BJ (cell line): ENCODE results near the gene TSPAN4. TPM values are rescaled to one million over a fixed set of nuclear protein-coding genes. Genes with fewer than 3 reads are reported as not detected.

ENCODE experiments used
- CTCF ChIA-PET: fragments of 350-600 bp; formaldehyde crosslinking; extraction: SDS; loops from one replicate; lab custom pipeline; 2021; ENCODE audit warnings: antibody characterized with exemption, inconsistent platforms; lab: Yijun Ruan, JAX
- POLR2A ChIA-PET: fragments of 300-600 bp; sonication (Branson Sonifier 250); formaldehyde crosslinking; extraction: SDS; loops from one replicate; lab custom pipeline; 2021; ENCODE audit warnings: antibody characterized with exemption; lab: Charles Lee
- DNase-seq: peaks from one replicate; pipeline ENCODE4 v3.0.0-alpha.2; 2011; ENCODE audit warnings: low read depth
- H3K27me3 ChIP-seq: 2 replicates; pipeline ENCODE4 v1.6.0; 2011; ENCODE audit warnings: low read length; ENCODE audit not compliant: control insufficient read depth, insufficient read depth
- H3K36me3 ChIP-seq: 2 replicates; pipeline ENCODE4 v1.5.1; 2011; ENCODE audit warnings: low read length; ENCODE audit not compliant: control insufficient read depth, insufficient read depth
- H3K4me3 ChIP-seq: 2 replicates; pipeline ENCODE4 v1.5.1; 2011; ENCODE audit warnings: low read depth, mild to moderate bottlenecking, control low read depth, low read length
- polyA plus RNA-seq: library from polyadenylated mRNA; depleted of rRNA; stranded (reverse); fragments of >200 nt; gene quantifications from 2 replicates; pipeline ENCODE4 v1.2.3, GENCODE V29; 2011
- TF ChIP-seq, protein P1 (sequence below): IDR thresholded peaks from 2 replicates; pipeline ENCODE4 v1.5.1; 2011; ENCODE audit warnings: low read depth, mild to moderate bottlenecking, control low read depth, inconsistent platforms, low read length, moderate library complexity; ENCODE audit not compliant: insufficient read depth

TSPAN4 gene
- polyA plus RNA-seq, 1 experiment = 295 TPM

DNA sequence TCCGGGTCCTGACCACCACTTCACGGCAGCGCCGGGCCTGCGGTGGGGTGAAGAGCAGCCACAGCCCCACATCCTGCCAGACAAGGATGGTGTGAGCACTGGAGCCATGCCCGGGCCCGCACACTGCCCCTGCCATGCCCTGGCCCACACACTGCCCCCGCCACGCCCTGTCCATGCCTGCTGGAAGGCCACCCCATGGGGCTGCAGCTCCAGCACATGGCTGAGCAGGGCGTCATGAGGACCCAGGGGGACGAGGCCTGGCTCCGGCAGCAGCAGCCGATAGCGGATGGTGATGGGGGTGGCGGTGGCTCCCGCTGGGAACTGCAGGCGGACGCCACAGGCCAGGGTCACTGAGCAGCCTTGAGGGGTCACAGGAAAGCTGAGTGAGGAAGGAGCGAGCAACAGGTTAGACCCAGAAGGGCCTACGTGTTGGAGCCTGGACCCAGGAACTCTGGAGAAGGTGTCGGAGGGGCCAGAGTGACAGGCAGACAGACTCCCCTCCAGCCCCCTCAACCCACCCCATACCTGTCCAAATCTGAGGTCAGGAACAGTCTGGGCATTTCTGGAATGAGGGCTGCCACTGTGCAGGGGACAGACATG, 40.5 kb upstream of the TSPAN4 start:
- ChIA-PET POLR2A (no interaction called here), CTCF (interaction anchor here (0.6 kb wide), 1 partner anchor 234 kb away, joined by 3 read pairs; no protein-coding TSS in a partner anchor)
- TF ChIP-seq, protein P1, sequence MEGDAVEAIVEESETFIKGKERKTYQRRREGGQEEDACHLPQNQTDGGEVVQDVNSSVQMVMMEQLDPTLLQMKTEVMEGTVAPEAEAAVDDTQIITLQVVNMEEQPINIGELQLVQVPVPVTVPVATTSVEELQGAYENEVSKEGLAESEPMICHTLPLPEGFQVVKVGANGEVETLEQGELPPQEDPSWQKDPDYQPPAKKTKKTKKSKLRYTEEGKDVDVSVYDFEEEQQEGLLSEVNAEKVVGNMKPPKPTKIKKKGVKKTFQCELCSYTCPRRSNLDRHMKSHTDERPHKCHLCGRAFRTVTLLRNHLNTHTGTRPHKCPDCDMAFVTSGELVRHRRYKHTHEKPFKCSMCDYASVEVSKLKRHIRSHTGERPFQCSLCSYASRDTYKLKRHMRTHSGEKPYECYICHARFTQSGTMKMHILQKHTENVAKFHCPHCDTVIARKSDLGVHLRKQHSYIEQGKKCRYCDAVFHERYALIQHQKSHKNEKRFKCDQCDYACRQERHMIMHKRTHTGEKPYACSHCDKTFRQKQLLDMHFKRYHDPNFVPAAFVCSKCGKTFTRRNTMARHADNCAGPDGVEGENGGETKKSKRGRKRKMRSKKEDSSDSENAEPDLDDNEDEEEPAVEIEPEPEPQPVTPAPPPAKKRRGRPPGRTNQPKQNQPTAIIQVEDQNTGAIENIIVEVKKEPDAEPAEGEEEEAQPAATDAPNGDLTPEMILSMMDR = no peak
- Histone ChIP-seq H3K36me3 (peaks cover 25% of the 10 kb centered on the region), H3K4me3 (no peak overlapping the region), H3K27me3 (no peaks in the 10 kb centered on the region)
- DNase-seq = no peak

DNA sequence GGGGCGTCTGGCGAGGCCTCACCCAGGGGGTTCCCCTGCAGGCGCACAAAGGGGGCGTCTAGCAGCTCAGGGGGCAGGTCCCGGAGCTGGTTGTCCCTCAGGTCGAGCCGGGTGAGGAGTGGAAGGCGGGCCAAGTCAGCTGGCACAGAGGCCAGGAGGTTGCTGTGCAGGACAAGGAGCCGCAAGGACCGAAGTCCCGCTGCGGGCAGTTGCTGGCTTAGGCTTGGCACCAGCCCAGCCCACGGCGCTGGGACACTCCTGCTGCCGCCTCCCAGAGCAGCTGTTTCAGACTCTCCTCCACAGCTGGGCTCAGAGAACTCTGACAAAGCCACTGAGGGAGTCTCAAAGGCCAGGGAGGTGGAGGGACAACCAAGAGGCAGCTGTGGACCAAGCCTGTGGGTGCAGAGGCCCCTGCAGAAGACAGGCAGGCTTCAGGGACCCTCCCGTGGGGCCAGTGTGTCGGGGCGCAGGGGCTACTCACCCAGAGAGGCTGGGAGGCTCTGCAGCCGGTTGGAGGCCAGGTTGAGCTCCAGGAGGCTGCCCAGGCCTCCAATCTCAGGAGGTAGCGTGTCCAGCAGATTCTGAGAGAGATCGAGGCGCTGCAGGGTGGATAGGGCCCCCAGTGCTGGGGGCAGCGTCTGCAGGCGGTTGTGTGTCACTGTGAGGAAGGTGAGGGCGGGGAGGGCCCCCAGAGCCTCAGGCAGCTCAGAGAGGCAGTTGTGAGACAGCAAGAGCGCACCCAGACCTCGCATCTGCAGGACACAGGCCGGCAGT, 39.8 kb upstream of the TSPAN4 start:
- CTCF ChIA-PET = interaction anchor here (0.6 kb wide), 1 partner anchor 234 kb away, joined by 3 read pairs; no protein-coding TSS in a partner anchor
- Histone ChIP-seq H3K36me3 (peaks cover 25% of the 10 kb centered on the region), H3K27me3 (no peaks in the 10 kb centered on the region), H3K4me3 (no peak overlapping the region; the same call in 1 of the 2 replicates)
- DNase-seq = no peak
- POLR2A ChIA-PET = no interaction called here
- TF ChIP-seq, protein P1 = no peak

DNA sequence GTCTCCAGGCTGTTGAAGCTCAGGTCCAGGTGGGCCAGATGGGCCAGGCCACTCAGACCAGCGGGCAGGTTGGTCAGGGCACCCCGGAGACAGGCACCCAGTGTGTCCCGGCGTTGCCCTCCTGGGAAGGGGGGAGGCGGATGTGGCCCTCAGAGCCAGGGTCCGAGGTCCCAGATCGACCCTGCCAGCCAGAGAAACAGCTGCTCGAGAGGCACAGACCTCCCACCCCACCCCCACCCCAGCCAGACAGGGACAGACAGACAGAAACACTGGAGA, 39.2 kb upstream of the TSPAN4 start:
- DNase-seq = no peak
- CTCF ChIA-PET = interaction anchor here (0.6 to 1.9 kb wide), 3 partner anchors 20 to 248 kb away, joined by 3 to 7 read pairs (median 5); no protein-coding TSS in a partner anchor
- TF ChIP-seq, protein P1 = no peak
- H3K4me3 ChIP-seq = peak overlapping the region; percentile 50
- no peaks in the 10 kb centered on the region for H3K27me3 ChIP-seq
- POLR2A ChIA-PET = no interaction called here
- peaks cover 25% of the 10 kb centered on the region for H3K36me3 ChIP-seq

DNA sequence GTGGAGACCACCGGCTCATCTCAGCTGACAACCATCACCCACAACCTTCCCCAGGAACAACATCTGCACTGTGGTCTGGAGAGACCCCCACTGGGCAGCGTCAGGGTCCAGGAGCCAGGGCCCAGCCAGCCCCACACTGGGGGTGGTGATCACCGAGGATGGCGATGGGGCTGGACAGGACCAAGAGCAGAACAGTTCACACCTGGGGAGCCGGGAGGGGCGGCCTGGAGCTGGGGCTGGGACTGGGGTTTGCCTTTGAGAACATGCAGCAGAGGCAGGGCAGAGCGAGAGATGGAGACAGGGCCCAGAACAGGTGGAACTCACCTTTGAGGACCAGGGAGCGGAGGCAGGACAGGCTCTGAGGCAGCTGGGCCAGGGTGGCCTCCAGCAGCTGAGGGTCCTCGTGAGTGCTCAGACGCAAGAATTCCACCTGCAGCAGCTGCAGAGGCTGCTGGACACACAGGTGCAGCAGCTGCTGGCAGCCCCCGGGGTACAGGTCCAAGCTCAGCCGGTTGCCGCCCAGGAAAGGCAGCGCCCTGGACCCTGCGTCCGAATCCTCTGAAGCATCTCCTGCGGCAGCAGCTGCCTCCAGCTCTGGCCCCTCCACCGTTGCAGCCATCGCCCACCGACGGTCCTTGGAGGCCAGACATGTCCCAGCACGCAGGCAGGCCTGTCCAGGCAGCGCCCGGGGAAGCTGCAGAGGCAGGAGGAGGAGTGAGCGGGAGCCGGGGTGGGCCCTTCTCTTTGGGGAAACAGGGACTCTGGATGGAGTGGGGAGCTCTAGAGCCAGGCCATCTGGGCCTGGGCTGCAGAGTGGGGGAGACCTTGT, 38.7 kb upstream of the TSPAN4 start:
- POLR2A ChIA-PET = no interaction called here
- Histone ChIP-seq H3K36me3 (peaks cover 24% of the 10 kb centered on the region), H3K27me3 (no peaks in the 10 kb centered on the region), H3K4me3 (peak overlapping the region; percentile 50)
- TF ChIP-seq, protein P1 = no peak
- DNase-seq = no peak
- CTCF ChIA-PET = interaction anchor here (0.6 to 1.9 kb wide), 3 partner anchors 21 to 247 kb away, joined by 3 to 7 read pairs (median 5); no protein-coding TSS in a partner anchor

DNA sequence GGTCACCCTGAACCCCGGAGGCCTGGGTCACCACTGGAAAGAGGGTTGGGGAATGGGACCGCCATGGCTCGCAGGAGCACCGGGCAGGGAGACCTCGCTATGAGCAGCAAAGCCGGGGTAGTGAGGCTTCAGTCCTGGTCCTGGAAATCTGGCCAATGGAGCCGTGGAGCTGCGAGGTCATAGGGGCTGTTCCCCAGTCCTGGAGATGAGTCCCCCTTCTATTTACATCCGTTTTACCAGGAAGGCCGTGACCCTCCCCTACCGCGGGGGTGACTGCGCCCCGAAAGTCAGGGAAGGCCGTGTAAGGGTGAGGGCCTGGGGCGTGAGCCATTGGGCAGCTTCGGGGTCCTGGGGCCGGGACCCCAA, 38.1 kb upstream of the TSPAN4 start:
- peak overlapping the region; percentile 50 for H3K4me3 ChIP-seq
- CTCF ChIA-PET = interaction anchor here (1.2 to 1.9 kb wide), 2 partner anchors 21 to 247 kb away, joined by 3 to 7 read pairs; no protein-coding TSS in a partner anchor
- DNase-seq = no peak
- POLR2A ChIA-PET = no interaction called here
- TF ChIP-seq, protein P1 = no peak
- H3K36me3 ChIP-seq = peaks cover 24% of the 10 kb centered on the region
- H3K27me3 ChIP-seq = no peaks in the 10 kb centered on the region
